Stimulated activated CD4-positive, alpha-beta T cell treated with anti-CD3 and anti-CD28 coated beads, Interleukin-15, amount 100 ng/mL, for 1 hour (primary cell): Measurements from ENCODE around the gene CCNE1.

Experiments
- DNase-seq, 2 donors: peaks; one replicate each; pipeline ENCODE4 v3.0.0-alpha.2; 2020; ENCODE audit warnings: low read depth in 1 of 2, low spot score in 1 of 2

CCNE1 gene

DNA sequence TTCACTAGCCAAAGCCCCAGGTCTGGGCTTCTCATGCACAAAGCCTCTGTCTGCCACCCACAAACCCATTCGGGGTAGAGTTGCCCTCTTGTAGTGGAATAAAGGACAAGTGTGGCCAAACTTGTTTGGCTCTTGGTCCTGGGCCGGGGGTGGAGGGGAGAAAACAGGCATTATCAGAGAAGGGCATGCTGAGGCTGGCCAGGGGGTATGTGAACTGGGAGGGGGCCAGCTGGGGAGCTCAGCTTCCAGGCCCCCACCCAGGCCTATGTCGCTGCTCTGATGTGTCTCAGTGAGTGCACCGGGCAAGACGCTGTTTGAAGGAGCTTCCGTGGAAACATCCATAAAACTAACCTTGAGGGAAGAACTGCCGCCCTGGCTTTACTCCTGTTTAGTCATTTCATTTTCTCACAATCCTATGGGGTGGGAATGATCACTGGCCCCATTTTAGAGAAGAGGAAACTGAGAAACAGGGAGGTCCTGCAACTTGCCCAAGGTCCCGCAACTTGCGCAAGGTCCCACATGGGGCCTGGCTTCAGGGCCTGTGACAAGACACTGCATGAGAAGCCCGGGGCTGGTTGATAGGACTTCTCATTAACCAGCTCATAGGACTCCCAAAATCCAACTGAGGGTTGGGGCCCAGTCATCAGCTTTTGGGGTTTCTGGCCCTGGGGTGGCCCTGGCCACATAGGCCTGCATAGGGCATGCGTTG is 30.8 kb downstream of the CCNE1 start:
- DNase-seq = no peak

DNA sequence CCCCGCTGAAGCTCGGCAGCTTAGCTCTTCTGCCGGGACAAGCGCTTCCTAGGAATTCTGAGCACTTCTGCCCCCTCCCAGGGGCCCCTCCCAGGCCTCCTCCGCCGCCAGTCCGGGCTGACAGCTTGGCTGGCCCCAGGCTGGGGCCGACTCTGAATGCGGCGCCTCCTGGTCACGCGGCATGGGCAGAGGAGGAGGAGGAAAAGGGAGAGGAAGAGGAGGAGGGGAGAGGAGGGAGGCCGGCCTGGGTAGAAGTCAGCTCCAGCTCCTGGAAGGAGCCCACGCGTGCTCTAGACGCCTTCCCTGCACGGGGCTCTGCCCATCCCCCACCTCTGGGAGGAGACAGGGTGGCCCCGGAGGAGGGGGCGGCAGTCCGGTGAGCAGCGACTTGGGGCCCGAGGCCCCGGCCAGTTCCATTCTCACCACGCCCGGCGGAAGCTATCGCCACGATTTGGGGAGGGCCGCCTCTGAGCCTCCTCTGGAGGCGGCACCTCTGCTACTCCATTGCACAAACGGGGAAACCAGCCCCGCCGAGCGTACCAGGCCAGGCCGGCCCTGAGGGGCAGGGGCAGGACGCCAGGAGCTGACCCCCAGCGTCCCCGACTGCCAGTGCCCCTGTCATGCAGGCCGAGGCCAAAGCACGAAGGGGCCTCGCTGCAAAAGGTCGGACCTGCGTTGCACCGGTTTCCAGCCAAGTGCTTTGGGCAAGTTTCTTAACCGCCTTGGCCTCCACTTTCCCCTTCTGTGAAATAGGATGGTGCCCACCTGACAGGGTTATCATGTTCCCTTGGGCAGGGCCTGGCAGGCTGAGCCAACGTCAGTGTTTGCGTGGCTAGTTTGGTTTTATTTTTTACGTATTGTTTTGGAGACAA is 31.6 kb downstream of the CCNE1 start:
- no peak for DNase-seq

DNA sequence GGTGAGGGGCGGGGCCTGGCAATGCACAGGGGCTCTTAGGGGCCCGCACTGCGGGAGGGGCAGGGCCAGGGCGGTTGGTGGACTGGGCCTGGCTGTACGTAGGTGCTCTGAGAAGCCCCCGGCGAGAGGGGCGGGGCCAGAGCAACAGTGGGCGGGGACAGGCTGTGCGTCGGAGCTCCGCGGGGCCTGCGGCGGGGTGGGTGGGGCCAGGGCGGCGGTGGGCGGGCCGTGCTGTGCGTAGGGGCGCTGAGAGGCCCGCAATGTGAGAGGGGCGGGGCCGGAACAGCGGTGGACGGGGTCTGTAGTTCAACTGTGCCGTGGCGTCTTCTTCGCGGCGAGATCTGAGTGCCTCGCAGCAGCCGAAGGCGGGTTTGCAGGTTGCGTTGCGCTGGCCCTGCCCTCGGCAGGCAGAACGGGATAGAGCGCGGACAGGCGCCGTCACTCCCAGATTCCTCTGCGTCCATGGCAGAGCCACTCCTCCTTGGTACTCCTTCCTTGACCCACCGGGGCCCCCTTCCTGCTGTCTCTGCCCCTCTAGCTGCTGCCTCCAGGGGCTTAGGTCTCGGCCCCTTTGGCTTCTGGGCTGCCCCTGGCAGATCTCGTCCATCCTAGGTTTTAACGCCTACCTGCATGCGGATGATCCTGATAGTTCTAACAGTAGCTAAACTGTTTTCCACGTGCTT is 33.2 kb downstream of the CCNE1 start:
- peak; percentile 94 to 95 for DNase-seq

DNA sequence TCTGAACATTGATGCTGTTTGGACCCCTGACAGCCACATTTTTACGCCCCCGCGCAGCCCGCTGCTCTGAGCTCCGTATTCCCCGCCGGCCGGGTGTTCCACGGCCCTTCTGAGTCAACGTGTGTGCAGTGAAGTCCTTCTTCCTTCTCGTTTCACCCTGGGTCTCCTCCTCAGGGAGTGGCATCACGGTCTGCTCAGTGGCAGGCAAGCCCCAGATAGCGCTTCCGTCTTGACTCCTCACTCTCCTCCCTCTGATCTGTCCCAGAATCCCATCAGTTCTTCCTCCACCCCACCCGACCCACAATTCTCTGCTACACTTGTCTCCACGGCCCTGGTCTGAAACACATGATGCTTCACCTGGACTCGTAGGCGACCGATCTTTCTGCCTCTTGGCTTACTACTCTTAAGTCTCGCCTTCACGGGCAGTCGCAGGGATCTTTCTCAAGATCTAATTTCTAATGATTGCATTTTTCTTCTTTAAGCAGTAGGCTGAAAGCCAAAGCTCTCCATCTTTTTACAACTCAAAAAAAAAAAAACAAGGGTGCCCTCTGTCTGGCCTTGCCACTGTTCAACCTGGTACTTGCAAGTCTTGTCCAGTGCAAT is 33.9 kb downstream of the CCNE1 start:
- no peak for DNase-seq

DNA sequence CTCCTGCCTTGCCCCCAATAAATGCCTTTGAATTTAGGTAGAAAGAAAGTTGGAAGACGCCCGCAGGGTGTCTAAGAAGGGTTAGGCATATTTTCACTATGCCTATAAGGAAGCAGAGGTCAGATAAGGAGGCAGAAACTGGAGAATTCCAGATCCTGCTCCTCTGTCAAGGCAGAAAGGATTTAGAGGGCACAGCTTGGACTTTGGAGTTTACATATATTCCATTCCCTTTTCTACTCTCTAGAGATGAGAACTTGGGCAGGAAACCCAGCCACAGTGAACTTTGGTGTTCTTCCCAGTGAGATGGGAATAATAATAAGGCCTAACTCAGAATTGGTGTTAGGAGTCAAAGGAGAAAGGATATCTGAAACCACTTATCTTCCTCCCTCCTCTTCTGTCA is 37.4 kb downstream of the CCNE1 start:
- no peak for DNase-seq

DNA sequence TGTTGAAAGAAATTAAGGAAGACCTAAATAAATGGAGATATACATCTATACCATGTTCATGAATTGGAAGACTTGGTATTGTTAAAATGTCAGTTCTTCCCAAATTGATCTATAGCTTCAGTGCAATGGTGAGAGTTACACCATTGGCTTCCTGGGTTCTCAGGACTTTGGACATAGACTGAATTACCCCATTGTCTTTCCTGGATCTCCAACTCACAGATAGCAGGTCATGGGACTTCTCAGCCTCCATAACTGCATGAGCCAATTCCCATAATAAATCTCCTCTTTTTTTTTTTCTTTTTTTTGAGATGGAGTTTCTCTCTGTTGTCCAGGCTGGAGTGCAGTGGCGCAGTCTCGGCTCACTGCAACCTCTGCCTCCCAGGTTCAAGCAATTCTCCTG is 38.7 kb downstream of the CCNE1 start:
- DNase-seq = no peak

DNA sequence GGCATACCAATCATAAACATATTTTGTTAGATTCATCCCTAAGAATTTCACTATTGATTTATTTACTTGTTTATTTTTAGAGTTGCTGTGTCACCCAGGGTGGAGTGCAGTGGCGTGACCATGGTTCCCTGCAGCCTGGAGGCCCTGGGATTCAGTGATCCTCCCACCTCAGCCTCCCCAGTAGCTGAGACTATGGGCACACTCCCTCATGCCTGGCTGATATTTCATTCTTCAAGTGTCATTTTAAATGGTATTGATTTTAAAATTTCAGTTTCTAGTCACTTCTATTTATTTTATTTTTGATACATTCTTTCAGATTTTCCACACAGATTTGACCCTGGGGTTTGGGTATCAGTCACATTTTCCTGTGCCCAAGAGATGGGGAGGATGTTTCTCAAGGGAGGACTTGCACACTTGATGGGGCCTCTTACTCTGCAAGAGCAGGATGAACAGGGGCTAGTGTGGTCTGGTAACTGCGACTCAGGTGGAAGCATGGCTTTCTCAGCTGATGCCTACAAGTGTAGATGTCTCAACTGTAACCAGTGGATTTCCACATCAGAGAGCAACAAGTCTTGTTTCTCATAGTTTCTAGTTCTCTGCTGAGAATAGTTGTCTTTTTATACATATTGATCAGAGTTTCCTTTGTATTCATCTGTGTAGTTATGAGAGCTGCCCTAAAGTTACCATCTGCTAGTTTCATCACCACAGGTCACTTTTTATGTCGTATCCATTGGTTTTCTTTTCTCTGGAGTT is 40.2 kb downstream of the CCNE1 start:
- no peak for DNase-seq

DNA sequence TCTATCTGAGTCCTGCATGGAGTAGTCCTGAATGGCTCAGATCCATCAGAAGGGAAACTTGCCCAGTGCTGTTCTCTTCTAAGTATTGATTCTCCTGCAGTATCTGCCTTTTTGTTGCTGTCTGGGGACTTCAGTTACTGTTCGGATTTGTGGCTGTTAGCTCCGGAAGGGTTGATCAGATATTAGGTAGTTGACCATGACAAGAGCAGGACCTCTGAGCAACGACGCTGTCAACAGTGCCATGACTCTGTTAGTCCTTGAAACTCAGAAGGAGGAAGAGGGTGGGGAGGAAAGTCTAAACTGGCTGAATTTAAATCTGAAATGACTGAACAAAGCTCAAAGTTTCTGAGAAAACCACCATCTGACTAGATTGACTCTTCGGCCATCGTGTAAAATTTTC is 42.2 kb downstream of the CCNE1 start:
- DNase-seq = no peak

DNA sequence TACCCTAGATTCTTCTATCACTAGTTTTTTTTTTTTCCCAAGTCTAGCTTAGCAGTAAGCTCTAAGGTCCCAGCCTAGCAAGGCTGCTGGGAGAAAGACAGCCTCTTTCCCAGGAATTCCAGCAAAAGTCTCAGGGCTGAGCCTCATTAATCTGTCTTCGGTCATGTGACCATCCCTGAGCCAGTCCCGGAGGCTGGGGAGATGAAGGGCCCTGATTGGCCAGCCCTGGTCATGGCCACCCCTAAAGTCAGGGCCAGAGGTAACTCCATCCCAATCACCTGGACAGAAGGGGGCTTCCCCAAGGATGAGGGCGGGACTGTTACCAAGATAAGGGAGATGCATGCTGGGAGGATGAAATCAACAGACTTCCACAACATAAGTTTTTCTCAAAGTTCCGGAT is 43.3 kb downstream of the CCNE1 start:
- DNase-seq = no peak

DNA sequence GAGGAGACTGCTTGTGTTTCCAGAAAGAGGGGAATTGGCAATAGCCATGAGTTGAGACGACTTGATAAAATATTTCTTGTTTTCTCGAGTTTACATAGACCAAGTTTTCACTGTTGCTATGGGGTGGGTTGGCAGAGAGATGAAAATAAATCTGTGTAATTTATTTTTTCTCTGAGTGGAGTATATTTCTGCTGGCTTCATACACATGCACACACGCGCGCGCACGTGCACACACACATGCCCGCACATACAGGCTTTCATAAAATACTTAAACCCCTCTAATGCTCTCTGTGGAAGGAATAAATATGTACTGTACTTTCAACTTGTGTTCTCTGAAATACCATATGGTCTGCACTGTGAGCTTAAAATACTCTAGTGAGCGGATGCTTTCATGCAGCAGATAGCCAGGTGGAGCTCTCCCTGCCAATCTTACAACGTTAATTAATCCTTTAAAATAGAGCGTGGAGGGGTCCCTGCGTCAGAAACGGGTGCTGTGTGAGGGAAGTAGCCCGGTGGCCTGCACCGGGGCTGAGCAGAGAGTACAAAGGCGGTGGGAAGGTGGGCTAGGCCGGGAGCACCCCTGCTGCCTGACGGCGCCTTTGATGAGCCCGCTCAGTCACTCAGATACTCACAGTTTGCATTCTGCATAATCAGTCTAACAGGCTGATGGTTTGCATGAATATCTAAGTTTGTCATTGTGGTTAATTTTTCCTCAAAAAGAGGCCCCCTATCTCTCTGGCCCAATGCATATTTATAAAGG is 44.1 kb downstream of the CCNE1 start:
- no peak for DNase-seq

DNA sequence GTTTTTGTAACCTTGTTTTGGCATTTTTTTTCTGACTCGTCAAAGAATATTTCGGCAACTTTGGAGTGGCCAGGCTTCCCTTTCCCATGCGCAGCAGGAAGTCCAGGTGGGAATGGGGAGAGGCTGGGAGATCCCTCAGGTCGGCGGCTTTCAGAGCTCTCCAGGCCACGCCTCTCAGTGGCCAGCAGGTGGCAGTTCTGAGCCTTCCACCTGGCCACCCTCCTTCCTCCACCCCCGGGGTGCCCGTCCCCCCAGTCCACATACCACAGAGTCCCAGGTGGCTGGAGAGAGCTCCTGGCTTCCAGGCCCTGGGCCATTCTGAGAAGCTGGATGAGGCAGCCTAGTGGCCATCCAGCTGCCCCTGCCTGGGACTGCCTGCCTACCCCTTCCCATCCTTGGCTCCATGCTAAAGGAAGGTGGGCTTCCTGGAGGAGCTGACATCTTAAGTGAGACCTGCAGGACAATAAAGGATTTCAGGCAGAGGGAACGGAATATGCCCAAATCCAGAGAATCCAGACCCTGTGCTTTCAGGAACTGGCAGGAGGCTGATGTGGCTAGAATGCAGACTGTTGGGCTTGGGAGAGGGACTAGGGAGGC is 46.3 kb downstream of the CCNE1 start:
- DNase-seq = no peak

DNA sequence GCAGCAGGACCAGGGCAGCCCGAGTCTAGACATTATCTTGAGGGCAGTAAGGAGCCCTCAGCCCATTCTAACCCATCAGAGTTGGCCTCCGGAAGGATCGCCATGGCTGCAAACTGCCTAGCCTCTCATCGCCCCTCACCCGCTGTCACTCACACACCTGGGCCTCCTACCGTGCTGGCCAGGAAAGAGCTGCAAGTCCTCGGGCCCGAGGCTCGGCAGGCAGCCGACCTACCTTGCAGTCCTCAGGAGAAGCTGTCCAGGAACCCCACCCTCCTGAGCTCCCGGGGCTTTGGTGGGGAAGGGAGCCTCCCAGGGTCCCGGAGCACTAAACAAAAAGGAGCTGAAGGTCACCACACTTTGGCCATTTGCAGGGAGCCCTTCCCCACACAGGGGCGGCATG is 46.8 kb downstream of the CCNE1 start:
- no peak for DNase-seq

DNA sequence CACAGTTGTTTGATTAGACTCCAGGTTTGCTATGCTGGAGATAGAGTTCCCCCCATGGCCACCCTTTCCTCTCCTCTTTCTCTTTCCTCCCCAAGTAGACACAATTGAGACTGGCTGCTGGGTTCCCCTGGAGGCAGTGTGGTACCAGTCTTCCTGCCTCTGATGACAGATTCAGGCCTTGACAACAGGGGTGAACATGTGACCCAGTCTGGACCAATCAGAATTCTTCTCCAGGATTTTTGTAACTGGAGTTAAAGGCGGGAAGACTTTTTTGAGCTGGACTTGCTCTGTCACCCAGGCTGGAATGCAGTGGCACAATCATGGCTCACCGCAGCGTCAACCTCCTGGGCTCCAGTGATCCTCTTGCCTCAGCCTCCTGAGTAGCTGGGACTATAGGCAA is 48.7 kb downstream of the CCNE1 start:
- DNase-seq = no peak

DNA sequence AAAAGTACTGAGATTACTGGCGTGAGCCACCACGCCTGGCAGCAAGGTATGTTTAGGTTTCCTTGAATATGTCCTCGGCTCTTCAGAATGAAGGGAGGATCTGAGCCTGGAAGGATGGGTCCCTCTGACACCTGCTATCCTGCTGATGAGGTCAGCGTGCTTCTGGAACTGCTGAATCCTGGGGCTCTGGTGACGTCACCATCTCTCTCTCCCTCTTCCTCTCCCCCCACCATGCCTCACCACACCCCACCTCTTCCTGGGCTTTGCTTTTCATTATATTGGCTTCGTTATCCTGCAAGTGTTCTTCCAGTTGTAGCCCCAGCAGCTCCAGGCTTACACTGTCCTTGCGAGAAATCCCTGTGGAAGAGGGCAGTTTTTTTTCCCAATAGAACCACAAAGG is 49.8 kb downstream of the CCNE1 start:
- no peak for DNase-seq

DNA sequence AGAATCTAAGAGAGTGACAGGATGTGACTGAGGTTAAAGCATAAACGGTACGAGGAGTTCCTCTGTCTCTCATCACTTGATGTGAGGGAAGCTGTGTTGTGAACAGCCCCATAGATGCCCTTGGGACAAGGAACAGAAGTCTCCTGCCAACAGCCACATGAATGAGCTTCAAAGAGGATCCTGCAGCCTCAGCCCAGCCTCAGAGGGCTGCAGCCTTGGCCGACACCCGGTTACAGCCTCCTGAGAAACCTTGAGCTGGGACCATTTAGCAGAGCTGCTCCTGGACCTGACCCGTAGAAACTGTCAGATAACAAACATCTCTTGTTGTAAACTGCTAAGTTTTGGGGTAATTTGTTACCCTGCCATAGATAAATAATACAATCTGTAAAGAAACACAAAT is 54.2 kb downstream of the CCNE1 start:
- DNase-seq = no peak

DNA sequence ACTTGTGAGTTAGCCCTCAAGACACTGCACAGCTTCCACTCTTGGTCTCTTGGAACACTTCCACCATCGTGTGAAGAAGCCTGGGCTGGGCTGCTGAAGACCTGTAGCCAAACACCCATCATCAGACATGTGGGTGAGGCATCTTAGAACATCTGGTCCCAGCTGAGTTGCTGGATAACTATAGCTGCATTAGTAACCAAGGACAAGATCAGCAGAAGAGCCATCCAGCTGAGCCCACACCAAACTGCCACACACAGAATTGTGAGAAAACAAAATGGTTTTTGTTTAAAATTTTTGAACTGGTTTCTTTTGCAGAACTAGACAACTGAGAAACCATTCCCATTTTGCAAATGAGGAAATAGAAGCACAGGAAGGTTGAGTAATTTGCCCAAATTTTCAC is 56.2 kb downstream of the CCNE1 start:
- no peak for DNase-seq

DNA sequence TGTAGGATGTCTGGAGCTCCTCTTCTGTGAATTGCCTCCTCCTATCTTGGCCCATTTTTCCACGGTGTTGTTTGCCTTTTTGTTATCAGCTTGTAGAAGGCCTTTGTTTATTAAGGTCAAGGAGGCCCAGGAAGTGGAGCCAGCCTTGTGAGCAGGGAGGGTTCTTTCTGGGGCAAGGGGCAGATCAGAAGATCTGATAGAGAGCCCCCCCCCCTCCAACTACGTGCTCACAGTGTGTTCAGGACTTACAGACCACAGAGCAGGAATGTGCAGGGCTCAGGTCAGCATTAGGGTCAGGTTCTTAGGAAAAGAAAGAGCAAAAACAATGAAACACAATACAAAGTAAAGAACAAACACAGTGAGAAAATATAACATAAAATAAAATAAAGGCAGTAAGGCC is 59.4 kb downstream of the CCNE1 start:
- DNase-seq = no peak

DNA sequence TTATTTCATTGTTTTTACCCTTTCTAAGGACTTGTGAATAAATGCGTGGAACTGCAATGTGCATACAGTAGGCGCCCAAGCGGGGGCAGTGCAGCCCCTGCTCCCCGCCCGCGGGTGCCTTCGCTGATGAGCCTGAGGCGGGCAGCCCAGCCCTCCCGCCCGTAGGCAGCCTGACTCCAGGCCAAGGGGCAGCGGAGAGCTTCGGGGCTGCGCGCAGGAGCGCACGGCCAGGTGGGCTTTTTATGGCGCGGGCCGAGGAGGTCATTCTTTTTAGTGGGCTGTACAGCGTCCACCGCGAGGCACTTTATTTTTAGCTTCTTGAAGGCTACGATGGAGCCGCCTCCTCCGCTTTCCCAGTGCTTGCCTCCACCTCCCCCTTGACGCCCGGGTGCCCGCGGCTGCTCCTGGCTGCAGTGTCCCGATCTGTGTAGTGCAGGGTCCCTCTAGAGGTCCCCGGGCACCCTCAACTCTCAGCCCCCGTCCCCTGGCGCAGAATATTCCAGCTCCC is 60.5 kb downstream of the CCNE1 start:
- no peak for DNase-seq

DNA sequence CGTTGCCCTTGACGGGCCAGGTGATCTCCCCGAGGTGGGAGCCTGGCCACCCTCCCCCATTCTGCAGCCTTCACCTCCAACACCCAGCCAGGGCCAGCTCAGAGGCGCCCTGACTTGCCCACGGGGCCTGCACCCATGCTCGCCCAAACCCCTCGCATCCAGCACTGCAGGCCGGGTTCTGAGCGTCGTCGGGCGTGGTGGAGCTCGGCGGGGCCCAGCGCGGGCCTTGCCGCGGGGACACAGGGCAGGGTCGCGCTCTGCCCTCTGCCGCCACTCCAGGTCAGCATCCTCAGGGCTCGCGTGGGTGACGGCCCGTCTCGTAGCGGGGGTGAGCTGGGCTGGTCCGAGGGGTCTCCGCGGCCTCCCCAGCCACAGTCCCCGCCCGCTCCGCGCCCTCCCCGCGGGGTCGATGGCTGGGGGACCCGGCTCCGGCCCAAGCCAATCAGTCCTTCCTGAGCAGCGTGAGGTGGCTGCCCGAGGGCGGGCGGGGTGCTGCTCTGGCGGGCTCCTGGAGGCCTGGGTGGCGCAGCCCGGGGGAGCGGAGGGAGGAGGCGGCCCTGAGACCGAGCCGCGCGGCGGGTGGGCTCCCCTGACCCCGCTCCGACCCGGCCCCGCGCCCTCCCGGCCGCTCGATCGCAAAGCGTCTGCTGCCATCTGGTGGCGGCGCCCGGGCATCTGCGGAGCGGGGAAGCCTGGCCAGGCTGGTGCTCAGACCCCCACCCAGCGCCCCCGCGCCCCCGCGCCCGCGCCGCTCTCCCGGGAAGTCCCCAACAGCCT is 61.4 kb downstream of the CCNE1 start:
- peak; percentile 42 to 64 for DNase-seq
